HEK293 (cell line): ENCODE results near the gene ERF.
A peak's percentile ranks its signal among the peaks of the same experiment; 100 is the strongest.

Source experiments
- CTCF ChIA-PET: fragments of 350-600 bp; formaldehyde crosslinking; extraction: SDS; loops from one replicate; lab custom pipeline; 2021; ENCODE audit warnings: antibody characterized with exemption; lab: Yijun Ruan, JAX
- POLR2A ChIA-PET: fragments of 300-600 bp; formaldehyde crosslinking; extraction: SDS; loops from one replicate; lab custom pipeline; 2020; ENCODE audit warnings: antibody characterized with exemption, inconsistent platforms; lab: Yijun Ruan, JAX
- H3K27ac ChIP-seq: fragments of 200-500 bp; sonication (Bioruptor generic); 2 replicates; pipeline ENCODE4 v1.5.1; 2014; ENCODE audit warnings: low read depth, low read length, control low read depth, inconsistent platforms; ENCODE audit errors: extremely low read depth
- H3K36me3 ChIP-seq, 2 experiments: fragments of 200-500 bp in 1 of 2; sonication (Bioruptor generic) in 1 of 2; 1 replicate in 1 of 2; 2 replicates in 1 of 2; pipeline ENCODE4 v1.5.1; 2014 to 2017; ENCODE audit warnings: inconsistent platforms in 2 of 2, low read length in 2 of 2; ENCODE audit not compliant: control insufficient read depth in 2 of 2, insufficient read depth in 1 of 2
- H3K4me1 ChIP-seq: fragments of 200-500 bp; sonication (Bioruptor generic); 2 replicates; pipeline ENCODE4 v1.5.1; 2014; ENCODE audit warnings: mild to moderate bottlenecking, low read length, inconsistent platforms; ENCODE audit not compliant: control insufficient read depth, insufficient read depth
- H3K4me3 ChIP-seq: 2 replicates; pipeline ENCODE4 v1.5.1; 2011; ENCODE audit warnings: low read depth, mild to moderate bottlenecking, control low read depth, low read length, moderate library complexity
- H3K9me3 ChIP-seq: fragments of 200-500 bp; sonication (Bioruptor generic); 2 replicates; pipeline ENCODE4 v1.5.1; 2014; ENCODE audit warnings: low read depth, low read length, inconsistent platforms; ENCODE audit not compliant: control insufficient read depth, insufficient read depth
- EGR2 ChIP-seq: fragments of 450-650 bp; formaldehyde crosslinking; IDR thresholded peaks from 2 replicates; pipeline ENCODE4 v1.5.1; 2016; ENCODE audit warnings: low read depth, missing biosample characterization, missing genetic modification characterization
- GFI1B ChIP-seq: fragments of 450-650 bp; formaldehyde crosslinking; IDR thresholded peaks from 2 replicates; pipeline ENCODE4 v1.5.1; 2016; ENCODE audit warnings: missing biosample characterization, missing genetic modification characterization
- GLI2 ChIP-seq: fragments of 450-650 bp; formaldehyde crosslinking; IDR thresholded peaks from 2 replicates; pipeline ENCODE4; 2017; ENCODE audit warnings: missing biosample characterization, missing genetic modification characterization, low read depth, borderline replicate concordance
- GLIS1 ChIP-seq: fragments of 450-650 bp; formaldehyde crosslinking; IDR thresholded peaks from 2 replicates; pipeline ENCODE4 v1.5.1; 2016; ENCODE audit warnings: missing biosample characterization, missing genetic modification characterization
- GLIS2 ChIP-seq: fragments of 450-650 bp; formaldehyde crosslinking; IDR thresholded peaks from 2 replicates; pipeline ENCODE4 v1.5.1; 2016; ENCODE audit warnings: missing biosample characterization, missing genetic modification characterization
- KLF1 ChIP-seq: fragments of 450-650 bp; formaldehyde crosslinking; IDR thresholded peaks from 2 replicates; pipeline ENCODE4 v1.5.1; 2016; ENCODE audit warnings: missing biosample characterization, missing genetic modification characterization
- KLF16 ChIP-seq: fragments of 450-650 bp; formaldehyde crosslinking; IDR thresholded peaks from 2 replicates; pipeline ENCODE4 v1.5.1; 2017; ENCODE audit warnings: missing biosample characterization, missing genetic modification characterization
- PRDM10 ChIP-seq: fragments of 450-650 bp; formaldehyde crosslinking; IDR thresholded peaks from 2 replicates; pipeline ENCODE4 v1.5.1; 2016; ENCODE audit warnings: missing biosample characterization, missing genetic modification characterization
- SALL2 ChIP-seq: fragments of 450-650 bp; formaldehyde crosslinking; IDR thresholded peaks from 2 replicates; pipeline ENCODE4 v1.5.0; 2017; ENCODE audit warnings: missing biosample characterization, mild to moderate bottlenecking, missing genetic modification characterization, borderline replicate concordance
- ZBTB17 ChIP-seq: fragments of 450-650 bp; formaldehyde crosslinking; IDR thresholded peaks from 2 replicates; pipeline ENCODE4 v1.5.1; 2016; ENCODE audit warnings: missing biosample characterization, missing genetic modification characterization
- ZBTB21 ChIP-seq: fragments of 450-650 bp; formaldehyde crosslinking; IDR thresholded peaks from 2 replicates; pipeline ENCODE4 v1.5.1; 2017; ENCODE audit warnings: missing biosample characterization, missing genetic modification characterization
- ZBTB8A ChIP-seq: fragments of 450-650 bp; formaldehyde crosslinking; IDR thresholded peaks from 2 replicates; pipeline ENCODE4 v1.5.1; 2016; ENCODE audit warnings: missing biosample characterization, missing genetic modification characterization
- ZFHX2 ChIP-seq: fragments of 450-650 bp; formaldehyde crosslinking; conservative IDR thresholded peaks from 2 replicates; pipeline ENCODE4 v1.5.1; 2016; ENCODE audit warnings: missing biosample characterization, missing genetic modification characterization
- ZFP41 ChIP-seq: fragments of 450-650 bp; formaldehyde crosslinking; IDR thresholded peaks from 2 replicates; pipeline ENCODE4 v1.5.1; 2016; ENCODE audit warnings: missing biosample characterization, missing genetic modification characterization, borderline replicate concordance
- ZNF132 ChIP-seq: fragments of 450-650 bp; formaldehyde crosslinking; IDR thresholded peaks from 2 replicates; pipeline ENCODE4 v1.5.1; 2017; ENCODE audit warnings: missing biosample characterization, missing genetic modification characterization, borderline replicate concordance
- ZNF140 ChIP-seq: fragments of 450-650 bp; formaldehyde crosslinking; IDR thresholded peaks from 2 replicates; pipeline ENCODE4 v1.5.1; 2016; ENCODE audit warnings: missing biosample characterization, missing genetic modification characterization
- ZNF2 ChIP-seq: fragments of 450-650 bp; formaldehyde crosslinking; IDR thresholded peaks from 2 replicates; pipeline ENCODE4 v1.5.1; 2016; ENCODE audit warnings: missing biosample characterization, missing genetic modification characterization
- ZNF394 ChIP-seq: fragments of 450-650 bp; formaldehyde crosslinking; IDR thresholded peaks from 2 replicates; pipeline ENCODE4 v1.5.1; 2016; ENCODE audit warnings: missing biosample characterization, missing genetic modification characterization, mild to moderate bottlenecking, moderate library complexity, borderline replicate concordance
- ZNF549 ChIP-seq: fragments of 450-650 bp; IDR thresholded peaks from 2 replicates; pipeline ENCODE4 v1.5.1; 2018; ENCODE audit warnings: missing biosample characterization, missing genetic modification characterization, mild to moderate bottlenecking, inconsistent platforms, moderate library complexity
- ZNF600 ChIP-seq: fragments of 450-650 bp; formaldehyde crosslinking; IDR thresholded peaks from 2 replicates; pipeline ENCODE4 v1.5.1; 2016; ENCODE audit warnings: missing biosample characterization, missing genetic modification characterization
- ZNF624 ChIP-seq: fragments of 450-650 bp; formaldehyde crosslinking; IDR thresholded peaks from 2 replicates; pipeline ENCODE4 v1.5.1; 2017; ENCODE audit warnings: missing biosample characterization, missing genetic modification characterization
- ZNF660 ChIP-seq: fragments of 450-650 bp; IDR thresholded peaks from 2 replicates; pipeline ENCODE4 v1.5.1; 2018; ENCODE audit warnings: missing biosample characterization, mild to moderate bottlenecking, missing genetic modification characterization
- ZNF664 ChIP-seq: fragments of 450-650 bp; formaldehyde crosslinking; IDR thresholded peaks from 2 replicates; pipeline ENCODE4 v1.5.1; 2016; ENCODE audit warnings: missing biosample characterization, missing genetic modification characterization
- ZNF747 ChIP-seq: fragments of 450-650 bp; formaldehyde crosslinking; IDR thresholded peaks from 2 replicates; pipeline ENCODE4 v1.5.1; 2016; ENCODE audit warnings: missing biosample characterization, missing genetic modification characterization
- ZNF777 ChIP-seq: fragments of 450-650 bp; formaldehyde crosslinking; IDR thresholded peaks from 2 replicates; pipeline ENCODE4 v1.5.1; 2017; ENCODE audit warnings: missing biosample characterization, missing genetic modification characterization, borderline replicate concordance
- ZNF837 ChIP-seq: fragments of 450-650 bp; formaldehyde crosslinking; IDR thresholded peaks from 2 replicates; pipeline ENCODE4 v1.5.1; 2016; ENCODE audit warnings: missing biosample characterization, missing genetic modification characterization
- ZNF843 ChIP-seq: fragments of 450-650 bp; formaldehyde crosslinking; IDR thresholded peaks from 2 replicates; pipeline ENCODE4 v1.5.1; 2016; ENCODE audit warnings: missing biosample characterization, missing genetic modification characterization
- TF ChIP-seq, protein P1 (sequence below): fragments of 450-650 bp; formaldehyde crosslinking; IDR thresholded peaks from 2 replicates; pipeline ENCODE4 v1.5.1; 2016; ENCODE audit warnings: missing biosample characterization, missing genetic modification characterization
- TF ChIP-seq, protein P2 (sequence below): sonication (generic); formaldehyde crosslinking; IDR thresholded peaks from 2 replicates; pipeline ENCODE4 v1.8.1; 2022; ENCODE audit warnings: mild to moderate bottlenecking, moderate library complexity, missing genetic modification reagents

The ERF gene

GRCh38 chr19:42207767-42208271 lies 47.1 kb downstream of the ERF start:
- peaks cover 86 to 100% of the 10 kb centered on the region in 2 experiments for H3K36me3 ChIP-seq
- H3K4me3 ChIP-seq, result no peak overlapping the region
- TF ChIP-seq ZNF600 (tag by site-specific recombination) (peak; percentile 48; the same call in 1 of the 2 replicates), ZNF140 (no peak), ZNF837 (no peak), ZNF394 (peak; percentile 37; the same call in 1 of the 2 replicates)
- H3K9me3 ChIP-seq, result no peaks in the 10 kb centered on the region
- POLR2A ChIA-PET, result interaction anchor here (0.7 to 2.8 kb wide), 4 partner anchors 8 to 189 kb away, joined by 3 to 20 read pairs (median 4); partner anchors contain the start of genes DEDD2, GSK3A and ZNF526
- CTCF ChIA-PET, result interaction anchor here (0.5 to 1.6 kb wide), 9 partner anchors 9 to 389 kb away, joined by 3 to 7 read pairs (median 3); no protein-coding TSS in a partner anchor
- H3K4me1 ChIP-seq, result no peaks in the 10 kb centered on the region
- H3K27ac ChIP-seq, result no peak overlapping the region

DNA sequence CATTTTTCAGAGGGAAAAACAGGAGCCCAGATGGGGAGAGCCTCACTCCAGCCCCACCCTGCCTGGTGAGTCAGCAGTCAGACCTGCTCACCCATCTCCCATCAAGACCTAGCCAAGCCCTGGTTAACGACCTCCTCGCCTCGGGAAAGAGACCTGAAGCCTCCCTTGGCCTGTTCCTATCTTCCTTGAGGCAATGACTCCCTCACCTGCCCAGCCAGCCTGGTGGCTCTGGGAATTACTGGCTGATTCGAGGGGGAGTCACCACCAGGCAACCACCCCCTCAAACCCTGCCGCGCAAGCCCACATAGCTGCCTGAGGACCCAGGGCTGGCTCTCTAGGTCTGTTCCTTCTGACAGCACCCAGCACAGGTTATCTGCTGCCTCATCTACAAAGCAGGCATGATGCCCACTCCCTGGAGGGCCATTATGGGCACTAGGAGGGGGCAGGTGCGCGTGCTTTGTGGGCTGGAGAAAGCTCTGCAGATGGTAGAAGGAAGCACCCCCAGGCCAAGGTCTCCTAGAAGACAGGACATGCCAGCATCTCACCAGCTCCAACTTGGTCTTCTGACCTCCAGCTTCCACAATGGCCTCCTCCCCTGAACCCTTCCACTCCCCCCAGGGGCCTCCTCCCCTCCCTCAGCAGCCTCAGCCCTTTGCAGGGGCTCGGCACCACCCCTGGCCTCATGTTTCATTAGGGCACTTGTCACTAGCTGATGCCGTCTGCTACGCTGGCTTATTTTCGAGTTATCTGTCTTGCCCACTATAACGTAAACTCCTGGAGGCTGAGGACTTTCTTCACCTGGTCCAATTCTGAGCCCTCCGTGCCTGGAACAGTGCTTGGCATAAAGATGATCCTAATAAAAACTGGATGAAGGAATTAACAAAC lies 47.8 kb downstream of the ERF start:
- POLR2A ChIA-PET, result interaction anchor here (0.7 to 2.8 kb wide), 4 partner anchors 9 to 190 kb away, joined by 3 to 20 read pairs (median 4); partner anchors contain the start of genes DEDD2, GSK3A and ZNF526
- CTCF ChIA-PET, result interaction anchor here (0.5 to 1.6 kb wide), 7 partner anchors 10 to 389 kb away, joined by 3 to 7 read pairs (median 4); no protein-coding TSS in a partner anchor
- no peak overlapping the region for H3K4me3 ChIP-seq
- no peaks in the 10 kb centered on the region for H3K4me1 ChIP-seq
- H3K9me3 ChIP-seq, result no peaks in the 10 kb centered on the region
- peak overlapping the region; percentile 39 for H3K27ac ChIP-seq
- peaks cover 88 to 97% of the 10 kb centered on the region in 2 experiments for H3K36me3 ChIP-seq
- peak; percentile 47 for TF ChIP-seq GLIS2 (tag by site-specific recombination)
- TF ChIP-seq ZNF660 (tag by site-specific recombination), result no peak
- TF ChIP-seq, protein P1, sequence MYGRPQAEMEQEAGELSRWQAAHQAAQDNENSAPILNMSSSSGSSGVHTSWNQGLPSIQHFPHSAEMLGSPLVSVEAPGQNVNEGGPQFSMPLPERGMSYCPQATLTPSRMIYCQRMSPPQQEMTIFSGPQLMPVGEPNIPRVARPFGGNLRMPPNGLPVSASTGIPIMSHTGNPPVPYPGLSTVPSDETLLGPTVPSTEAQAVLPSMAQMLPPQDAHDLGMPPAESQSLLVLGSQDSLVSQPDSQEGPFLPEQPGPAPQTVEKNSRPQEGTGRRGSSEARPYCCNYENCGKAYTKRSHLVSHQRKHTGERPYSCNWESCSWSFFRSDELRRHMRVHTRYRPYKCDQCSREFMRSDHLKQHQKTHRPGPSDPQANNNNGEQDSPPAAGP (tag by site-specific recombination), result peak; percentile 55
- TF ChIP-seq ZNF600 (tag by site-specific recombination), result 0 out of 2 replicates have a peak, but pooled peaks have one; percentile 21
- no peak for TF ChIP-seq GFI1B (tag by site-specific recombination)
- TF ChIP-seq GLIS1 (tag by site-specific recombination), result peak; percentile 67
- TF ChIP-seq ZNF624 (tag by site-specific recombination), result no peak
- peak; percentile 73 for TF ChIP-seq EGR2 (tag by site-specific recombination)
- no peak for TF ChIP-seq ZNF549 (tag by site-specific recombination)
- TF ChIP-seq ZFP41, result no peak
- no peak for TF ChIP-seq ZNF843
- no peak for TF ChIP-seq ZNF664 (tag by site-specific recombination)
- TF ChIP-seq ZFHX2 (tag by site-specific recombination), result peak; percentile 73
- TF ChIP-seq ZBTB21 (tag by site-specific recombination), result no peak
- no peak for TF ChIP-seq ZBTB8A (tag by site-specific recombination)
- TF ChIP-seq, protein P2, sequence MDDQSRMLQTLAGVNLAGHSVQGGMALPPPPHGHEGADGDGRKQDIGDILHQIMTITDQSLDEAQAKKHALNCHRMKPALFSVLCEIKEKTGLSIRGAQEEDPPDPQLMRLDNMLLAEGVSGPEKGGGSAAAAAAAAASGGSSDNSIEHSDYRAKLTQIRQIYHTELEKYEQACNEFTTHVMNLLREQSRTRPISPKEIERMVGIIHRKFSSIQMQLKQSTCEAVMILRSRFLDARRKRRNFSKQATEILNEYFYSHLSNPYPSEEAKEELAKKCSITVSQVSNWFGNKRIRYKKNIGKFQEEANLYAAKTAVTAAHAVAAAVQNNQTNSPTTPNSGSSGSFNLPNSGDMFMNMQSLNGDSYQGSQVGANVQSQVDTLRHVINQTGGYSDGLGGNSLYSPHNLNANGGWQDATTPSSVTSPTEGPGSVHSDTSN (CRISPR knock-in tag), result no peak
- no peak for TF ChIP-seq SALL2
- no peak for TF ChIP-seq ZNF132 (tag by site-specific recombination)
- TF ChIP-seq ZBTB17 (tag by site-specific recombination), result peak; percentile 61
- no peak for TF ChIP-seq ZNF2
- no peak for TF ChIP-seq GLI2 (tag by site-specific recombination)
- TF ChIP-seq KLF1 (tag by site-specific recombination), result peak; percentile 32
- TF ChIP-seq ZNF747 (tag by site-specific recombination), result no peak
- no peak for TF ChIP-seq ZNF777
- peak; percentile 67 for TF ChIP-seq PRDM10 (tag by site-specific recombination)
- no peak for TF ChIP-seq KLF16 (tag by site-specific recombination)
